Measurements from ENCODE around the gene SETD1B. TPM values are rescaled to one million over a fixed set of nuclear protein-coding genes. Genes with fewer than 3 reads are reported as not detected.

SETD1B gene
- total RNA-seq, 2 donors from 2014 or later: 19.2 to 27.5 TPM

- Histone ChIP-seq H3K27ac (no peak overlapping the region), H3K9me3 (no peaks in the 10 kb centered on the region), H3K4me3 (no peak overlapping the region), H3K36me3 (peaks cover 9 to 26% of the 10 kb centered on the region in 2 donors), H3K27me3 (replicated peaks; ENCODE audit: insufficient read depth) (no peaks in the 10 kb centered on the region), H3K4me1 (replicated peaks) (no peaks in the 10 kb centered on the region)
- intact Hi-C loops (cut with DNase I): no loop called here
- 72% methylated on average over 7 of the region's 7 CpGs for WGBS
- DNase-seq (ENCODE audit: low spot score): no peak
- no peak for TF ChIP-seq POLR2AphosphoS5 (IDR thresholded peaks at IDR 0.05)
- TF ChIP-seq POLR2A (IDR thresholded peaks at IDR 0.05): no peak
- no peak for TF ChIP-seq CTCF (IDR thresholded peaks at IDR 0.05)
Measured at GRCh38 chr12:121829250-121829918, 25.6 kb downstream of the SETD1B start.

- H3K36me3 ChIP-seq: peaks cover 9 to 26% of the 10 kb centered on the region in 2 donors
- TF ChIP-seq POLR2AphosphoS5 (IDR thresholded peaks at IDR 0.05): no peak
- TF ChIP-seq POLR2A (IDR thresholded peaks at IDR 0.05): no peak
- no peak for TF ChIP-seq CTCF (IDR thresholded peaks at IDR 0.05)
- no peaks in the 10 kb centered on the region for H3K4me1 ChIP-seq (replicated peaks)
- intact Hi-C loops (cut with DNase I): no loop called here
- WGBS: 91% methylated on average over 21 of the region's 23 CpGs
- H3K27ac ChIP-seq: no peak overlapping the region
- no peaks in the 10 kb centered on the region for H3K27me3 ChIP-seq (replicated peaks; ENCODE audit: insufficient read depth)
- H3K4me3 ChIP-seq: no peak overlapping the region
- H3K9me3 ChIP-seq: no peaks in the 10 kb centered on the region
- DNase-seq (ENCODE audit: low spot score): no peak
Measured at GRCh38 chr12:121830134-121830533, 26.3 kb downstream of the SETD1B start.

GRCh38 chr12:121830588-121831265, 26.9 kb downstream of the SETD1B start:
- 87% methylated on average over 27 of the region's 29 CpGs for WGBS
- DNase-seq (ENCODE audit: low spot score): no peak
- TF ChIP-seq POLR2A (IDR thresholded peaks at IDR 0.05) (no peak), POLR2AphosphoS5 (IDR thresholded peaks at IDR 0.05) (no peak), CTCF (IDR thresholded peaks at IDR 0.05) (no peak)
- no peaks in the 10 kb centered on the region for H3K27me3 ChIP-seq (replicated peaks; ENCODE audit: insufficient read depth)
- peaks cover 9 to 26% of the 10 kb centered on the region in 2 donors for H3K36me3 ChIP-seq
- no peak overlapping the region for H3K4me3 ChIP-seq
- H3K9me3 ChIP-seq: no peaks in the 10 kb centered on the region
- intact Hi-C loops (cut with DNase I): no loop called here
- no peak overlapping the region for H3K27ac ChIP-seq
- H3K4me1 ChIP-seq (replicated peaks): no peaks in the 10 kb centered on the region

- intact Hi-C loops (cut with DNase I): no loop called here
- WGBS: 90% methylated on average over 19 of the region's 19 CpGs
- Histone ChIP-seq H3K4me3 (no peak overlapping the region), H3K27ac (no peak overlapping the region), H3K4me1 (replicated peaks) (no peaks in the 10 kb centered on the region), H3K36me3 (peaks cover 9 to 26% of the 10 kb centered on the region in 2 donors), H3K27me3 (replicated peaks; ENCODE audit: insufficient read depth) (no peaks in the 10 kb centered on the region), H3K9me3 (no peaks in the 10 kb centered on the region)
- no peak for DNase-seq (ENCODE audit: low spot score)
- TF ChIP-seq CTCF (IDR thresholded peaks at IDR 0.05): no peak
- TF ChIP-seq POLR2AphosphoS5 (IDR thresholded peaks at IDR 0.05): no peak
- TF ChIP-seq POLR2A (IDR thresholded peaks at IDR 0.05): no peak
Measured at GRCh38 chr12:121831571-121832245, 27.9 kb downstream of the SETD1B start.

All from prostate gland (tissue), 2 donors.